ENCODE measurements around the gene TMEM52. TPM values are rescaled to one million over a fixed set of nuclear protein-coding genes. Genes with fewer than 3 reads are reported as not detected.
A peak's percentile ranks its signal among the peaks of the same experiment; 100 is the strongest.

Gene TMEM52
- total and polyA plus RNA-seq, 2 of the 13 experiments (the other 11 are each of a cell fraction or from before 2014, with no cell fraction given) = 13.2 to 18.7 TPM

DNA sequence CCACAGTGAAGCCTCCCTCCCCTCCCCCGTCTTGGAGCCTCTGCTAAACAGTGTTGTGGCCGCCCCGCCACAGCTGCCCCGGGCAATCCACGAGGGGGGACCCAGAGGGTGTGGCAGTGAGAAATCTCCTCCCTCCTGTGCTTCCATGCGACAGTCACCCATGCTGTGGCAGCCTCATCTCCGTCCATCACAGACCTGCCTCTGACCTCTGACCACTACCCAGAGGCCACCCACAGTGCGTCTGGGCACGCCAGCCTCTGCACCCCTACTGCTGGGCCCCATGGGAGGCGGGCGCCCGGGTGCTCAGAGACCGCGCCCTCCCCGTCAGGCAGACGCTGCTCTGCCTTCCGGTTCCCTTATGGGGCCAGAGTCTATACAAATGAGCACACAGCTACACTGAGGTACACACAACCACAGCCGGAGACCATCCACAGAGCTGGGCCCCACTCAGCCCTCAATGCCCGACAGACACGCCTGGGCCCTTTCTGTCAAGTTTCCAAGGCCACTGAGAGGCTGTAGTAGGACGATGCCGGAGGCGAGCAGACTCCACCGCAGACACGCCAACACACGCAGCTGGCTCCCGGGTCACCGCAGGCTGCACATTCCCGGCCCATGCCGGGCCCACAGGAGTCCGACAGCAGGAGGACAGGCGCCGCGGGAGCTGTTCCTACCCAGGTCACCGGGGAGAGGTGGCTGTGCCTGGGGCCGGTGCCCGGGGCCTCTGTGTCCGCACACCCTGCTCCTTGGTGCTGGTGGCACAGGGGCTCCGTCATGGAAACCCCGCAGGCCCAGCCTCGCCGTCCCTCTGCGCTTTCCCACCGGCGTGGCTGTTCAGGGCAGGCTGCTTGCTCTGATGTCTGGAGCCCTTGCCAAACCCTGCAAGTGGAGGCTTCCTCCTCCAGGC is 23.9 kb upstream of the TMEM52 start (continued):
- TF ChIP-seq, protein P1, sequence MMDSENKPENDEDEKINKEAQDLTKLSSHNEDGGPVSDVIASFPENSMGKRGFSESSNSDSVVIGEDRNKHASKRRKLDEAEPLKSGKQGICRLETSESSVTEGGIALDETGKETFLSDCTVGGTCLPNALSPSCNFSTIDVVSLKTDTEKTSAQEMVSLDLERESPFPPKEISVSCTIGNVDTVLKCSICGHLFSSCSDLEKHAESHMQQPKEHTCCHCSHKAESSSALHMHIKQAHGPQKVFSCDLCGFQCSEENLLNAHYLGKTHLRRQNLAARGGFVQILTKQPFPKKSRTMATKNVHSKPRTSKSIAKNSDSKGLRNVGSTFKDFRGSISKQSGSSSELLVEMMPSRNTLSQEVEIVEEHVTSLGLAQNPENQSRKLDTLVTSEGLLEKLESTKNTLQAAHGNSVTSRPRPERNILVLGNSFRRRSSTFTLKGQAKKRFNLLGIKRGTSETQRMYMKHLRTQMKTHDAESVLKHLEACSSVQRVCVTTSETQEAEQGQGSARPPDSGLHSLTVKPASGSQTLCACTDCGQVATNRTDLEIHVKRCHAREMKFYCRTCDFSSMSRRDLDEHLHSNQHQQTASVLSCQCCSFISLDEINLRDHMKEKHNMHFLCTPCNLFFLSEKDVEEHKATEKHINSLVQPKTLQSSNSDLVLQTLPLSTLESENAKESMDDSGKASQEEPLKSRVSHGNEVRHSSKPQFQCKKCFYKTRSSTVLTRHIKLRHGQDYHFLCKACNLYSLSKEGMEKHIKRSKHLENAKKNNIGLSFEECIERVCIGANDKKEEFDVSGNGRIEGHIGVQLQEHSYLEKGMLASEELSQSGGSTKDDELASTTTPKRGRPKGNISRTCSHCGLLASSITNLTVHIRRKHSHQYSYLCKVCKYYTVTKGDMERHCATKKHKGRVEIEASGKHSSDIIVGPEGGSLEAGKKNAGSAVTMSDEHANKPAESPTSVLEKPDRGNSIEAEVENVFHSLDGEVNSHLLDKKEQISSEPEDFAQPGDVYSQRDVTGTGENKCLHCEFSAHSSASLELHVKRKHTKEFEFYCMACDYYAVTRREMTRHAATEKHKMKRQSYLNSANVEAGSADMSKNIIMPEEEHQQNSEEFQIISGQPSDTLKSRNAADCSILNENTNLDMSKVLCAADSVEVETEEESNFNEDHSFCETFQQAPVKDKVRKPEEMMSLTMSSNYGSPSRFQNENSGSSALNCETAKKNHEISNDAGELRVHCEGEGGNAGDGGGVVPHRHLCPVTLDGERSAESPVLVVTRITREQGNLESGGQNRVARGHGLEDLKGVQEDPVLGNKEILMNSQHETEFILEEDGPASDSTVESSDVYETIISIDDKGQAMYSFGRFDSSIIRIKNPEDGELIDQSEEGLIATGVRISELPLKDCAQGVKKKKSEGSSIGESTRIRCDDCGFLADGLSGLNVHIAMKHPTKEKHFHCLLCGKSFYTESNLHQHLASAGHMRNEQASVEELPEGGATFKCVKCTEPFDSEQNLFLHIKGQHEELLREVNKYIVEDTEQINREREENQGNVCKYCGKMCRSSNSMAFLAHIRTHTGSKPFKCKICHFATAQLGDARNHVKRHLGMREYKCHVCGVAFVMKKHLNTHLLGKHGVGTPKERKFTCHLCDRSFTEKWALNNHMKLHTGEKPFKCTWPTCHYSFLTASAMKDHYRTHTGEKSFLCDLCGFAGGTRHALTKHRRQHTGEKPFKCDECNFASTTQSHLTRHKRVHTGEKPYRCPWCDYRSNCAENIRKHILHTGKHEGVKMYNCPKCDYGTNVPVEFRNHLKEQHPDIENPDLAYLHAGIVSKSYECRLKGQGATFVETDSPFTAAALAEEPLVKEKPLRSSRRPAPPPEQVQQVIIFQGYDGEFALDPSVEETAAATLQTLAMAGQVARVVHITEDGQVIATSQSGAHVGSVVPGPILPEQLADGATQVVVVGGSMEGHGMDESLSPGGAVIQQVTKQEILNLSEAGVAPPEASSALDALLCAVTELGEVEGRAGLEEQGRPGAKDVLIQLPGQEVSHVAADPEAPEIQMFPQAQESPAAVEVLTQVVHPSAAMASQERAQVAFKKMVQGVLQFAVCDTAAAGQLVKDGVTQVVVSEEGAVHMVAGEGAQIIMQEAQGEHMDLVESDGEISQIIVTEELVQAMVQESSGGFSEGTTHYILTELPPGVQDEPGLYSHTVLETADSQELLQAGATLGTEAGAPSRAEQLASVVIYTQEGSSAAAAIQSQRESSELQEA (CRISPR knock-in tag; IDR thresholded peaks at IDR 0.05; ENCODE audit: not compliant biosample characterization) = peak; percentile 30
- TF ChIP-seq, protein P2, sequence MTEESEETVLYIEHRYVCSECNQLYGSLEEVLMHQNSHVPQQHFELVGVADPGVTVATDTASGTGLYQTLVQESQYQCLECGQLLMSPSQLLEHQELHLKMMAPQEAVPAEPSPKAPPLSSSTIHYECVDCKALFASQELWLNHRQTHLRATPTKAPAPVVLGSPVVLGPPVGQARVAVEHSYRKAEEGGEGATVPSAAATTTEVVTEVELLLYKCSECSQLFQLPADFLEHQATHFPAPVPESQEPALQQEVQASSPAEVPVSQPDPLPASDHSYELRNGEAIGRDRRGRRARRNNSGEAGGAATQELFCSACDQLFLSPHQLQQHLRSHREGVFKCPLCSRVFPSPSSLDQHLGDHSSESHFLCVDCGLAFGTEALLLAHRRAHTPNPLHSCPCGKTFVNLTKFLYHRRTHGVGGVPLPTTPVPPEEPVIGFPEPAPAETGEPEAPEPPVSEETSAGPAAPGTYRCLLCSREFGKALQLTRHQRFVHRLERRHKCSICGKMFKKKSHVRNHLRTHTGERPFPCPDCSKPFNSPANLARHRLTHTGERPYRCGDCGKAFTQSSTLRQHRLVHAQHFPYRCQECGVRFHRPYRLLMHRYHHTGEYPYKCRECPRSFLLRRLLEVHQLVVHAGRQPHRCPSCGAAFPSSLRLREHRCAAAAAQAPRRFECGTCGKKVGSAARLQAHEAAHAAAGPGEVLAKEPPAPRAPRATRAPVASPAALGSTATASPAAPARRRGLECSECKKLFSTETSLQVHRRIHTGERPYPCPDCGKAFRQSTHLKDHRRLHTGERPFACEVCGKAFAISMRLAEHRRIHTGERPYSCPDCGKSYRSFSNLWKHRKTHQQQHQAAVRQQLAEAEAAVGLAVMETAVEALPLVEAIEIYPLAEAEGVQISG (CRISPR knock-in tag; IDR thresholded peaks at IDR 0.05) = peak; percentile 82
- TF ChIP-seq MXD4 (CRISPR knock-in tag; IDR thresholded peaks at IDR 0.05) (peak; percentile 65), ZNF333 (CRISPR knock-in tag; IDR thresholded peaks at IDR 0.05; ENCODE audit: borderline replicate concordance) (no peak), DR1 (CRISPR knock-in tag; IDR thresholded peaks at IDR 0.05) (peak; percentile 89), ZNF709 (CRISPR knock-in tag; IDR thresholded peaks at IDR 0.05) (no peak), ZFP36 (IDR thresholded peaks at IDR 0.05; ENCODE audit: borderline replicate concordance, low read depth, low read length, partially characterized antibody) (no peak), ZNF143 (CRISPR knock-in tag; IDR thresholded peaks at IDR 0.05) (peak; percentile 81), BHLHE40 (IDR thresholded peaks at IDR 0.05; ENCODE audit: low read length) (no peak)
- TF ChIP-seq, protein P3, sequence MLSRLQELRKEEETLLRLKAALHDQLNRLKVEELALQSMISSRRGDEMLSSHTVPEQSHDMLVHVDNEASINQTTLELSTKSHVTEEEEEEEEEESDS (CRISPR knock-in tag; IDR thresholded peaks at IDR 0.05; ENCODE audit: borderline replicate concordance) = no peak
- TF ChIP-seq, protein P4, sequence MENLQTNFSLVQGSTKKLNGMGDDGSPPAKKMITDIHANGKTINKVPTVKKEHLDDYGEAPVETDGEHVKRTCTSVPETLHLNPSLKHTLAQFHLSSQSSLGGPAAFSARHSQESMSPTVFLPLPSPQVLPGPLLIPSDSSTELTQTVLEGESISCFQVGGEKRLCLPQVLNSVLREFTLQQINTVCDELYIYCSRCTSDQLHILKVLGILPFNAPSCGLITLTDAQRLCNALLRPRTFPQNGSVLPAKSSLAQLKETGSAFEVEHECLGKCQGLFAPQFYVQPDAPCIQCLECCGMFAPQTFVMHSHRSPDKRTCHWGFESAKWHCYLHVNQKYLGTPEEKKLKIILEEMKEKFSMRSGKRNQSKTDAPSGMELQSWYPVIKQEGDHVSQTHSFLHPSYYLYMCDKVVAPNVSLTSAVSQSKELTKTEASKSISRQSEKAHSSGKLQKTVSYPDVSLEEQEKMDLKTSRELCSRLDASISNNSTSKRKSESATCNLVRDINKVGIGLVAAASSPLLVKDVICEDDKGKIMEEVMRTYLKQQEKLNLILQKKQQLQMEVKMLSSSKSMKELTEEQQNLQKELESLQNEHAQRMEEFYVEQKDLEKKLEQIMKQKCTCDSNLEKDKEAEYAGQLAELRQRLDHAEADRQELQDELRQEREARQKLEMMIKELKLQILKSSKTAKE (CRISPR knock-in tag; IDR thresholded peaks at IDR 0.05; ENCODE audit: borderline replicate concordance) = peak; percentile 87
- TF ChIP-seq, protein P5, sequence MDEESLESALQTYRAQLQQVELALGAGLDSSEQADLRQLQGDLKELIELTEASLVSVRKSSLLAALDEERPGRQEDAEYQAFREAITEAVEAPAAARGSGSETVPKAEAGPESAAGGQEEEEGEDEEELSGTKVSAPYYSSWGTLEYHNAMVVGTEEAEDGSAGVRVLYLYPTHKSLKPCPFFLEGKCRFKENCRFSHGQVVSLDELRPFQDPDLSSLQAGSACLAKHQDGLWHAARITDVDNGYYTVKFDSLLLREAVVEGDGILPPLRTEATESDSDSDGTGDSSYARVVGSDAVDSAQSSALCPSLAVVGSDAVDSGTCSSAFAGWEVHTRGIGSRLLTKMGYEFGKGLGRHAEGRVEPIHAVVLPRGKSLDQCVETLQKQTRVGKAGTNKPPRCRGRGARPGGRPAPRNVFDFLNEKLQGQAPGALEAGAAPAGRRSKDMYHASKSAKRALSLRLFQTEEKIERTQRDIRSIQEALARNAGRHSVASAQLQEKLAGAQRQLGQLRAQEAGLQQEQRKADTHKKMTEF (CRISPR knock-in tag; IDR thresholded peaks at IDR 0.05) = peak; percentile 75
